Astrocyte (in vitro differentiated cells and primary cell): Measurements from ENCODE around the gene PLEKHA6.

Experiments
- CTCF ChIP-seq: IDR thresholded peaks from 2 replicates; pipeline ENCODE4 v1.5.1; 2011; ENCODE audit warnings: low read depth, mild to moderate bottlenecking, inconsistent platforms, low read length, moderate library complexity; ENCODE audit not compliant: insufficient read depth
- EZH2 ChIP-seq: IDR thresholded peaks from 2 replicates; pipeline ENCODE4 v1.6.1; 2012; ENCODE audit warnings: mild to moderate bottlenecking, low read length, inconsistent platforms; ENCODE audit not compliant: insufficient read depth

- TF ChIP-seq CTCF, result no peak
- TF ChIP-seq EZH2, result no peak
Measured at GRCh38 chr1:204334455-204334854, 25.3 kb downstream of the PLEKHA6 start.
